ENCODE measurements around the gene CTU1. TPM values are rescaled to one million over a fixed set of nuclear protein-coding genes. Genes with fewer than 3 reads are reported as not detected.

Gene CTU1
- total RNA-seq, 1 donor from 2014 or later = 7.4 TPM

DNA sequence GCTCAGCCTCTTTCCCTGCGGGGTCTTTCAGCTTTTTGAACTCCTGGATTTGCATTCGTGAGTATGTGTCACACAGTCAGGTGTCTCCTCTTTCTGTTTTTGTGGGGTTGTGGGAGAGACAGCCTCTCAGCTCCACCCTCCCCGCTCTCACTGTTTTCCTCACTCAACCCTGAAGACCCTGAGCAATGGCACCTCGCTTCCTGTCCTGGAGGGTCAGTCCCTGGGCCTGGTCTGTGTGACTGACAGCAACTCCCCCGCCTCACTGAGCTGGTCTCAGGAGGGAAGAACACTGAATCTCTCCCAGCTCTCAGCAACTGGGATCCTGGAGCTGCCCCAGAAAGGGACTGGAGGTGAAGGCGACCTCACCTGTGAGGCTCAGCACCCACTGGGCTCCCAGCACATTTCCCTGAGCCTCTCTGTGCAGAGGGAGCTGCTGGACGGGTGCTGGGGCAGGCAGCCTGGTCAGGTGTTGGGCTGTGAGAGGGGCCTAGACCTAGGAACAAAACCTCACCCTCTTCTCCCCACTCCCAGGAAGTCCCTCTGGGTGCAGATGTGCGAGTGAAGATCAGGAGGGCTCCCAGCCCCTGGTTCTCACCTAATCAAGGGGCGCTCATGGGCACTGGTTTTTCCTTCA, 29.7 kb upstream of the CTU1 start:
- Mint-ChIP-seq H3K27me3 (peaks cover 27% of the 10 kb centered on the region), H3K4me3 (ENCODE audit: low read depth) (no peak overlapping the region), H3K27ac (no peak overlapping the region), H3K4me1 (ENCODE audit: low read depth) (no peaks in the 10 kb centered on the region), H3K9me3 (ENCODE audit: low read depth) (no peaks in the 10 kb centered on the region), H3K36me3 (ENCODE audit: insufficient read depth) (no peaks in the 10 kb centered on the region)
- TF ChIP-seq, protein P1, sequence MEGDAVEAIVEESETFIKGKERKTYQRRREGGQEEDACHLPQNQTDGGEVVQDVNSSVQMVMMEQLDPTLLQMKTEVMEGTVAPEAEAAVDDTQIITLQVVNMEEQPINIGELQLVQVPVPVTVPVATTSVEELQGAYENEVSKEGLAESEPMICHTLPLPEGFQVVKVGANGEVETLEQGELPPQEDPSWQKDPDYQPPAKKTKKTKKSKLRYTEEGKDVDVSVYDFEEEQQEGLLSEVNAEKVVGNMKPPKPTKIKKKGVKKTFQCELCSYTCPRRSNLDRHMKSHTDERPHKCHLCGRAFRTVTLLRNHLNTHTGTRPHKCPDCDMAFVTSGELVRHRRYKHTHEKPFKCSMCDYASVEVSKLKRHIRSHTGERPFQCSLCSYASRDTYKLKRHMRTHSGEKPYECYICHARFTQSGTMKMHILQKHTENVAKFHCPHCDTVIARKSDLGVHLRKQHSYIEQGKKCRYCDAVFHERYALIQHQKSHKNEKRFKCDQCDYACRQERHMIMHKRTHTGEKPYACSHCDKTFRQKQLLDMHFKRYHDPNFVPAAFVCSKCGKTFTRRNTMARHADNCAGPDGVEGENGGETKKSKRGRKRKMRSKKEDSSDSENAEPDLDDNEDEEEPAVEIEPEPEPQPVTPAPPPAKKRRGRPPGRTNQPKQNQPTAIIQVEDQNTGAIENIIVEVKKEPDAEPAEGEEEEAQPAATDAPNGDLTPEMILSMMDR (IDR thresholded peaks at IDR 0.05; ENCODE audit: unreplicated experiment) = no peak
- no peak for DNase-seq (ENCODE audit: low spot score, unreplicated experiment)

DNA sequence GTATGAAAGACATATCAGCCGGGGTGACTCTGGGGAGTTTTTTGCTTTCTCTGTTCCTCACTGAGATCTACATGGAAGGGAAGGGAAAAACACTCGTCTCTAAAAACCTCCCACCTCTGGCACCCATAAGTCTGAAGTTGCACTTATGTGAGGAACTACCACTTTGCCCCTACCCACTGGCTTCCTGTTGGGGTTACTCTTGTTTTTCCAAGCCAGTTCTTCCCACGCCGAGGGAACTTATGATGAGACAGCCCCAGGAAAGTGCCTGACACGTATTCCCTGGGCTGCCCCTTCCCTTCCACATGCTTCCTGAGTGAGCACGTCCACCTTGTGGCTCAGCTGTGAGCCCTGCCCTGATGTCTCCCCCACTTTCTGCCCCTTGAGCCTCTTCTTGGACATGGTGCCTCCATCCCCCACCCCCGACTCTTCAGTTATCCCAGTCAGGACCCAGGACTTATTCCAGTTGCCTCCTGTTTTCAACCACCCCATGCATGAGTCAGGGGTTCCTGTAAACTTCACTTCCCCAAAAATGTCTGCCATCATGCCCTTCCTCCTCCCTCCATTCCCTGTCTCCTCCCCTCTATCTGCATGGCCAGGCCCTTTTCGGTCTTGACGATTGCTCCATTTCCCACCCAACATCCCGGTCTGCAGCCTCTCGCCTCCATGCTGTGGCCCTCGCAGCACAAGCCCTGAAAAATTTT, 28.8 kb upstream of the CTU1 start:
- DNase-seq (ENCODE audit: low spot score, unreplicated experiment) = no peak
- H3K27me3 Mint-ChIP-seq = peaks cover 27% of the 10 kb centered on the region
- no peaks in the 10 kb centered on the region for H3K36me3 Mint-ChIP-seq (ENCODE audit: insufficient read depth)
- H3K4me1 Mint-ChIP-seq (ENCODE audit: low read depth) = peaks cover 2% of the 10 kb centered on the region
- no peak overlapping the region for H3K27ac Mint-ChIP-seq
- no peak overlapping the region for H3K4me3 Mint-ChIP-seq (ENCODE audit: low read depth)
- TF ChIP-seq, protein P1 (IDR thresholded peaks at IDR 0.05; ENCODE audit: unreplicated experiment) = no peak
- no peaks in the 10 kb centered on the region for H3K9me3 Mint-ChIP-seq (ENCODE audit: low read depth)

DNA sequence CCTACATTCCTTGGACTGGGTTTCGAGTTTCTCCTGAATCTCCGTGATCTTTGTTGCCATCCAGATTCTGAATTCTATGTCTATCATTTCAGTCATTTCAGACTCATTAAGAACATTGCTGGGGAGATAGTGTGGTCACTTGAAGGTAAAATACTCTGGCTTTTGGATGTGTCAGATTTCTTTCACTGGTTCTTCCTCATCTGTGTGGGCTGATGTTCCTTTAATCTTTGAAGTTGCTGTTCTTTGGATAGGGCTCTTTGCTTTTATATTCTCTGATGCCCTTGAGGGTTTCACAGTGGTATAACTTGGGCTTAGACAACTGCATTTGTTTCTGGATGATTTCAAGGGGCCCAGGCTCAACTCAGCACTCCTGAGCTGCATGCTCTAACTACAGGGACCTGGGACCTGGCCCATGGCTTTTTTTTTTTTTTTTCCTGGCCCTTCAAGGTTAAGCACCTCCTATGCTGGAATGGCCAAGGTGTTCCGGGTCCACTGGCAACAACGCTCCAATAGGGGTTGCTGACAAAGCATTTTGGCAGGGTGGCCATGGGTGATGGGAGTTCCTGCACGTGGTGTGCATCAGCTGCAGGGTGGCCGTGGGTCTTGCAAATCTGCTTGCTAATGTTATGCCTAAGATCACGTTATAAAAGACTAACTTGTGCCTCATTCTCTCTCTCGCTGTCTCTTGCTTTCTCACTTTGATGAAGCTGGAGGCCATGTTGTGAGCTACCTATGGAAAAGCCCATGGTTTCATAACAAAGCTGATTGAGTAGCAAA, 28.0 kb upstream of the CTU1 start:
- H3K36me3 Mint-ChIP-seq (ENCODE audit: insufficient read depth) = no peaks in the 10 kb centered on the region
- peaks cover 2% of the 10 kb centered on the region for H3K4me1 Mint-ChIP-seq (ENCODE audit: low read depth)
- DNase-seq (ENCODE audit: low spot score, unreplicated experiment) = no peak
- TF ChIP-seq, protein P1 (IDR thresholded peaks at IDR 0.05; ENCODE audit: unreplicated experiment) = no peak
- H3K9me3 Mint-ChIP-seq (ENCODE audit: low read depth) = no peaks in the 10 kb centered on the region
- no peak overlapping the region for H3K4me3 Mint-ChIP-seq (ENCODE audit: low read depth)
- H3K27me3 Mint-ChIP-seq = peaks cover 23% of the 10 kb centered on the region
- H3K27ac Mint-ChIP-seq = no peak overlapping the region

DNA sequence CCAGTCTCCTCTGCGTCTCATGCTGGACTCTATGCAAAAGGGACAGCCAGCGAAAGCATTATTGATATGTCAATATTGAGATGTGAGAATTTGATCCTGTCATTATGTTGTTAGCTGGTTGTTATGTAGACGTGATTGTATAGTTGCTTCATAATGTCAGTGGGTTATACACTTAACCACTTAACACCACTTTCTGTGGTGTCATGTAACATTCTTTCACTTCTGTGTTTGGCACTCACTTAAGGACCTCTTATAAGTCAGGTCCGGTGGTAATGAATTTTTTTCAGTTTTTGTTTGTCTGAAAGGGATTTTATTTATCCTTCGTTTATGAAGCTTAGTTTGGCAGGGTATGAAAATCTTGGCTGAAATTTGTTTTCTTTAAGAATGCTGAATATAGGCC, 26.8 kb upstream of the CTU1 start:
- H3K4me3 Mint-ChIP-seq (ENCODE audit: low read depth) = no peak overlapping the region
- peaks cover 2% of the 10 kb centered on the region for H3K4me1 Mint-ChIP-seq (ENCODE audit: low read depth)
- no peak overlapping the region for H3K27ac Mint-ChIP-seq
- TF ChIP-seq, protein P1 (IDR thresholded peaks at IDR 0.05; ENCODE audit: unreplicated experiment) = no peak
- H3K36me3 Mint-ChIP-seq (ENCODE audit: insufficient read depth) = no peaks in the 10 kb centered on the region
- no peak for DNase-seq (ENCODE audit: low spot score, unreplicated experiment)
- no peaks in the 10 kb centered on the region for H3K9me3 Mint-ChIP-seq (ENCODE audit: low read depth)
- peaks cover 19% of the 10 kb centered on the region for H3K27me3 Mint-ChIP-seq

Measured in progenitor cell of endocrine pancreas (in vitro differentiated cells).